ENCODE results near the gene IL18. TPM values are rescaled to one million over a fixed set of nuclear protein-coding genes. Genes with fewer than 3 reads are reported as not detected.

The IL18 gene
- total and polyA plus RNA-seq, 2 experiments from 2014 or later: 0.28 to 1.7 TPM

- TF ChIP-seq ZNF462 (CRISPR knock-in tag; IDR thresholded peaks at IDR 0.05) (no peak), REST (IDR thresholded peaks at IDR 0.05; ENCODE audit: unreplicated experiment) (no peak), NANOG (IDR thresholded peaks at IDR 0.05; ENCODE audit: borderline replicate concordance) (no peak), ZNF114 (CRISPR knock-in tag; IDR thresholded peaks at IDR 0.05) (no peak), POLR2AphosphoS5 (IDR thresholded peaks at IDR 0.05; ENCODE audit: low read depth) (no peak)
Measured at GRCh38 chr11:112172362-112172994, 8.6 kb upstream of the IL18 start (continued).

GRCh38 chr11:112167145-112167544 lies 3.3 kb upstream of the IL18 start, which contains the start of gene TEX12:
TSS of gene TEX12 (plus strand) at chr11:112167372. CDS start at chr11:112169269, 1,897 bp downstream.
- H2AFZ ChIP-seq: peak within 1 kb of the TSS; percentile 94
- Mint-ChIP-seq H3K9me3 (no peaks in the 10 kb centered on the region), H3K4me3 (no peak within 1 kb of the TSS), H3K27me3 (ENCODE audit: insufficient read depth, low read depth, poor library complexity) (peaks cover 7% of the 10 kb centered on the region), H3K27ac (no peak within 1 kb of the TSS), H3K36me3 (ENCODE audit: low read depth) (no peaks in the 10 kb centered on the region), H3K4me1 (peaks cover 7% of the 10 kb centered on the region)
- ATAC-seq: peak; percentile 42; the same call in 2 of the 3 replicates
- no peaks in the 10 kb centered on the region for H4K20me1 ChIP-seq (replicated peaks; ENCODE audit: insufficient read depth)
- H3K9me2 ChIP-seq (ENCODE audit: insufficient read depth): no peaks in the 10 kb centered on the region
- no peaks in the 10 kb centered on the region for H3F3A ChIP-seq (replicated peaks; ENCODE audit: low read depth)
- 0 out of 2 replicates have a peak within 1 kb of the TSS, but pooled peaks have one; percentile 22 for H3K27ac ChIP-seq (ENCODE audit: low read depth)
- no peaks in the 10 kb centered on the region for H3K36me3 ChIP-seq (ENCODE audit: insufficient read depth)
- H3K27me3 ChIP-seq (ENCODE audit: insufficient read depth): no peaks in the 10 kb centered on the region
- H3K79me2 ChIP-seq (replicated peaks; ENCODE audit: insufficient read depth): no peaks in the 10 kb centered on the region
- H3K4me1 ChIP-seq (ENCODE audit: insufficient read depth): no peaks in the 10 kb centered on the region
- H3K4me3 ChIP-seq: no peak within 1 kb of the TSS
- no peak within 1 kb of the TSS for H3K4me2 ChIP-seq
- DNase-seq (ENCODE audit: low spot score): peak; percentile 28
- TF ChIP-seq CREB1 (CRISPR knock-in tag; IDR thresholded peaks at IDR 0.05; ENCODE audit: low read depth): no peak
- TF ChIP-seq REST (IDR thresholded peaks at IDR 0.05; ENCODE audit: unreplicated experiment): no peak
- no peak for TF ChIP-seq NANOG (IDR thresholded peaks at IDR 0.05; ENCODE audit: borderline replicate concordance)
- TF ChIP-seq ZNF331 (CRISPR knock-in tag; IDR thresholded peaks at IDR 0.05; ENCODE audit: low read depth): no peak
- no peak for TF ChIP-seq EZH2 (IDR thresholded peaks at IDR 0.05; ENCODE audit: low read depth, unreplicated experiment)
- no peak for TF ChIP-seq ETS1 (IDR thresholded peaks at IDR 0.05)

All from GM23338 (cell line).